ENCODE results near the gene AREL1. TPM values are rescaled to one million over a fixed set of nuclear protein-coding genes. Genes with fewer than 3 reads are reported as not detected.

Gene AREL1
- polyA plus RNA-seq, 1 donor from 2014 or later: 30.4 TPM

GRCh38 chr14:74634964-74635363 lies 77.9 kb downstream of the AREL1 start:
- Histone ChIP-seq H3K27ac (ENCODE audit: low read length) (no peak overlapping the region), H4K20me1 (ENCODE audit: insufficient read depth) (no peaks in the 10 kb centered on the region), H3K79me2 (replicated peaks; ENCODE audit: insufficient read depth, low read length) (no peaks in the 10 kb centered on the region), H3K4me2 (ENCODE audit: low read length) (no peak overlapping the region), H3K36me3 (ENCODE audit: insufficient read depth, low read length) (no peaks in the 10 kb centered on the region), H3K4me3 (ENCODE audit: low read length) (no peak overlapping the region), H3K27me3 (ENCODE audit: insufficient read depth, low read depth, low read length) (no peaks in the 10 kb centered on the region), H2AFZ (ENCODE audit: low read depth, low read length) (no peak overlapping the region), H3F3A (ENCODE audit: insufficient read depth, low read length, poor library complexity, severe bottlenecking) (no peaks in the 10 kb centered on the region), H3K9me3 (ENCODE audit: low read length) (no peaks in the 10 kb centered on the region), H3K9ac (ENCODE audit: low read length) (no peak overlapping the region), H3K9me2 (ENCODE audit: insufficient read depth, low read length) (no peaks in the 10 kb centered on the region)
- TF ChIP-seq REST (IDR thresholded peaks at IDR 0.05; ENCODE audit: borderline replicate concordance) (no peak), RAD21 (conservative IDR thresholded peaks at IDR 0.05) (no peak), MXI1 (conservative IDR thresholded peaks at IDR 0.05; ENCODE audit: poor library complexity, severe bottlenecking) (no peak), EZH2 (IDR thresholded peaks at IDR 0.05; ENCODE audit: borderline replicate concordance, insufficient read depth, low read length, poor library complexity, severe bottlenecking) (no peak), CTCF (IDR thresholded peaks at IDR 0.05; ENCODE audit: poor library complexity, severe bottlenecking) (no peak), EP300 (conservative IDR thresholded peaks at IDR 0.05; ENCODE audit: poor library complexity, severe bottlenecking) (no peak), POLR2AphosphoS5 (IDR thresholded peaks at IDR 0.05) (no peak), TAF1 (IDR thresholded peaks at IDR 0.05; ENCODE audit: low read depth) (no peak), SMC3 (conservative IDR thresholded peaks at IDR 0.05; ENCODE audit: poor library complexity) (no peak)

DNA sequence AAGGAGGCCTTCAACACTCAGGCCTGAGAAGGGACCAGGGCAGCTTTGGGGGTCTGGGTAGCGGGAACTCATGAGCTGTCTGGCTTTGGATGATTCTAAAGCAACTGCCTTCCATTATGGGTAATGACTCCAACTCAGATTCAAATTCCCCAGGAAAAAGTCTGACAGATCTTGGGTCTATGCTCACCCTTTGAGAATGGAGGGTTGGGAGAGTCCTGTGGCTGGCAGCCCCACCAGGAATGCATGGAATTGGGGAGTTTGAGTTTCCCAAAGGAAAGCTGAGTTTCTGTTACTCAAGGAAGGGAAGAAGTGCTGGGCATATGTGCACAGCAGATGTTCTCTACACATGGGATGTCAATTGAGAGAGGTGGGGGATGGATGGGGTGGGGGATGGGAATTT lies 78.4 kb downstream of the AREL1 start:
- H3F3A ChIP-seq (ENCODE audit: insufficient read depth, low read length, poor library complexity, severe bottlenecking): no peaks in the 10 kb centered on the region
- H3K79me2 ChIP-seq (replicated peaks; ENCODE audit: insufficient read depth, low read length): no peaks in the 10 kb centered on the region
- H2AFZ ChIP-seq (ENCODE audit: low read depth, low read length): no peak overlapping the region
- H3K4me2 ChIP-seq (ENCODE audit: low read length): no peak overlapping the region
- no peaks in the 10 kb centered on the region for H3K36me3 ChIP-seq (ENCODE audit: insufficient read depth, low read length)
- no peak overlapping the region for H3K9ac ChIP-seq (ENCODE audit: low read length)
- no peaks in the 10 kb centered on the region for H4K20me1 ChIP-seq (ENCODE audit: insufficient read depth)
- no peak for TF ChIP-seq RAD21 (conservative IDR thresholded peaks at IDR 0.05)
- no peak for TF ChIP-seq EZH2 (IDR thresholded peaks at IDR 0.05; ENCODE audit: borderline replicate concordance, insufficient read depth, low read length, poor library complexity, severe bottlenecking)
- no peak for TF ChIP-seq TAF1 (IDR thresholded peaks at IDR 0.05; ENCODE audit: low read depth)
- no peak for TF ChIP-seq POLR2AphosphoS5 (IDR thresholded peaks at IDR 0.05)
- no peak for TF ChIP-seq EP300 (conservative IDR thresholded peaks at IDR 0.05; ENCODE audit: poor library complexity, severe bottlenecking)
- no peak for TF ChIP-seq MXI1 (conservative IDR thresholded peaks at IDR 0.05; ENCODE audit: poor library complexity, severe bottlenecking)
- no peak for TF ChIP-seq CTCF (IDR thresholded peaks at IDR 0.05; ENCODE audit: poor library complexity, severe bottlenecking)
- TF ChIP-seq REST (IDR thresholded peaks at IDR 0.05; ENCODE audit: borderline replicate concordance): no peak
- no peak overlapping the region for H3K4me3 ChIP-seq (ENCODE audit: low read length)
- no peaks in the 10 kb centered on the region for H3K9me2 ChIP-seq (ENCODE audit: insufficient read depth, low read length)
- no peaks in the 10 kb centered on the region for H3K9me3 ChIP-seq (ENCODE audit: low read length)
- no peaks in the 10 kb centered on the region for H3K27me3 ChIP-seq (ENCODE audit: insufficient read depth, low read depth, low read length)
- no peak overlapping the region for H3K27ac ChIP-seq (ENCODE audit: low read length)

Measured in neural cell (in vitro differentiated cells).